GM10266 (cell line): ENCODE measurements around the gene DOLK.

ENCODE experiments used
- DNase-seq: peaks from one replicate; pipeline ENCODE4 v3.0.0; 2012; ENCODE audit errors: extremely low spot score
- TF ChIP-seq, protein P1 (sequence below): IDR thresholded peaks from 2 replicates; pipeline ENCODE4 v1.5.1; 2012; ENCODE audit warnings: mild to moderate bottlenecking, low read depth; ENCODE audit not compliant: control insufficient read depth, insufficient read depth; ENCODE audit errors: missing control alignments

DOLK gene

DNA sequence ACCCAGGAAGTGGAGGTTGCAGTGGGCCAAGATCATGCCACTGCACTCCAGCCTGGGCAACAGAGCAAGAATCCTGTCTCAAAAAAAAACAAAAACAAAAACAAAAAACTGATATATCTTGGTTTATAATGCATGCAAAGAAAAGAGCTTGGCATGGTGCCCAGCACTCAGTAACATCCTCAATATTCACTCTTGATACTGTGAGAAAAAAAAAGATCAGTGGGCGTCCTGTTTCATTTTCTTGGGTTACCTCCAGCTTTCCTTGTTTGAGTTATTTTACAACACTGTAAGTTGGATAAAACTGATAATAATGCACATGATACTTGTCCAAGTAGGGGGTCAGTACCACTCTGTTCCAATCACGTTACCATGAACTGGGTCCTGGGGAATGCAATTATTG lies 18.8 kb downstream of the DOLK start:
- no peak for DNase-seq
- TF ChIP-seq, protein P1, sequence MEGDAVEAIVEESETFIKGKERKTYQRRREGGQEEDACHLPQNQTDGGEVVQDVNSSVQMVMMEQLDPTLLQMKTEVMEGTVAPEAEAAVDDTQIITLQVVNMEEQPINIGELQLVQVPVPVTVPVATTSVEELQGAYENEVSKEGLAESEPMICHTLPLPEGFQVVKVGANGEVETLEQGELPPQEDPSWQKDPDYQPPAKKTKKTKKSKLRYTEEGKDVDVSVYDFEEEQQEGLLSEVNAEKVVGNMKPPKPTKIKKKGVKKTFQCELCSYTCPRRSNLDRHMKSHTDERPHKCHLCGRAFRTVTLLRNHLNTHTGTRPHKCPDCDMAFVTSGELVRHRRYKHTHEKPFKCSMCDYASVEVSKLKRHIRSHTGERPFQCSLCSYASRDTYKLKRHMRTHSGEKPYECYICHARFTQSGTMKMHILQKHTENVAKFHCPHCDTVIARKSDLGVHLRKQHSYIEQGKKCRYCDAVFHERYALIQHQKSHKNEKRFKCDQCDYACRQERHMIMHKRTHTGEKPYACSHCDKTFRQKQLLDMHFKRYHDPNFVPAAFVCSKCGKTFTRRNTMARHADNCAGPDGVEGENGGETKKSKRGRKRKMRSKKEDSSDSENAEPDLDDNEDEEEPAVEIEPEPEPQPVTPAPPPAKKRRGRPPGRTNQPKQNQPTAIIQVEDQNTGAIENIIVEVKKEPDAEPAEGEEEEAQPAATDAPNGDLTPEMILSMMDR = no peak

DNA sequence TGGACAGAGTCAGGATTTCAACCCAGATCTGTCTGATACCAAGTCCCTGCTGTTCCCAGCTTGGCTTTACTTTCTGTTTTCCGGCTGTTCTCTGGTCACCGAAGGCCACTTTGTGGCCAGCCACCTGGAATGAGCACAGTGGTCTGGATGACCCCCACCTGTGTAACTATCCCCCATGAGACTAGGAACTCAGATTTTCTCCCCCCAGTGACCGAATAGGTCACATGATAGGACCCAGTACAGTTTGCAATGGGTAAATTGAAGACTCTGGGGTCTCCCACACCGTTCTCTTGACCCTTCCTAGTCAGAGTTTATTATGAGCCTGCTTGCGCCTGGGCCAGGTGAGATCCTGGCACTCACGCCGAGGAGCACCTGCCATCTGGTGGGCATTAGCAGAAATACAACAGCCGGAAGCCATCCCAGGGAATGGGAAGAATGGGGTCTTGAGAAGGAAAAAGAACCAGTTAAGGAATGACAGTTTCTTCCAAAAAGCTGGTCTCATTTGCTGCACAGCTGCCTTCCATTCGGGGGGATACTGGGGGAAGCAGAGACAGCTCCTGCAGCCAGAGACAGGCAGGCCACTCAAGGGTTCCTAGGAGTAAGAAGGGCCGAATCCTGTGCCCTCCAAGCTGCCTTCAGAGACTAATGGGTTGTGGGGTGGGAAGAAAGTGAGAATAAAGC lies 19.5 kb downstream of the DOLK start:
- peak; percentile 76 for DNase-seq
- TF ChIP-seq, protein P1 = peak; percentile 91

DNA sequence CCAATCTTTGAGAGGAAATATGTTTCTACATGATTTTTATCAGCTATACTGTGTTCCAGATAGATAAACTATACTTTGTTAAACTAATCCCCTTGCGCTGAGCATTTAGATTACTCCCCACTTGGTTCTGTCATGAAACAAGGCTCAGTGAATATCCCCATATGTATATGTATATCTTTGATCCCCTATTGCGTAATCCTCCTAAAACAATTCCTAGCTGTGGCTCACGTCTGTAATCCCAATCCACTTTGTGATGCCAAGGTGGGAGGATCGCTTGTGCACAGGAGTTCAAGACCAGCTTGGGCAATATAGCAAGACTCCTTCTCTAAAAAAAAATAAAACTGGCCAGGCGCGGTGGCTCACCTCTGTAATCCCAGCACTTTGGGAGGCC lies 23.9 kb downstream of the DOLK start:
- TF ChIP-seq, protein P1 = no peak
- no peak for DNase-seq

DNA sequence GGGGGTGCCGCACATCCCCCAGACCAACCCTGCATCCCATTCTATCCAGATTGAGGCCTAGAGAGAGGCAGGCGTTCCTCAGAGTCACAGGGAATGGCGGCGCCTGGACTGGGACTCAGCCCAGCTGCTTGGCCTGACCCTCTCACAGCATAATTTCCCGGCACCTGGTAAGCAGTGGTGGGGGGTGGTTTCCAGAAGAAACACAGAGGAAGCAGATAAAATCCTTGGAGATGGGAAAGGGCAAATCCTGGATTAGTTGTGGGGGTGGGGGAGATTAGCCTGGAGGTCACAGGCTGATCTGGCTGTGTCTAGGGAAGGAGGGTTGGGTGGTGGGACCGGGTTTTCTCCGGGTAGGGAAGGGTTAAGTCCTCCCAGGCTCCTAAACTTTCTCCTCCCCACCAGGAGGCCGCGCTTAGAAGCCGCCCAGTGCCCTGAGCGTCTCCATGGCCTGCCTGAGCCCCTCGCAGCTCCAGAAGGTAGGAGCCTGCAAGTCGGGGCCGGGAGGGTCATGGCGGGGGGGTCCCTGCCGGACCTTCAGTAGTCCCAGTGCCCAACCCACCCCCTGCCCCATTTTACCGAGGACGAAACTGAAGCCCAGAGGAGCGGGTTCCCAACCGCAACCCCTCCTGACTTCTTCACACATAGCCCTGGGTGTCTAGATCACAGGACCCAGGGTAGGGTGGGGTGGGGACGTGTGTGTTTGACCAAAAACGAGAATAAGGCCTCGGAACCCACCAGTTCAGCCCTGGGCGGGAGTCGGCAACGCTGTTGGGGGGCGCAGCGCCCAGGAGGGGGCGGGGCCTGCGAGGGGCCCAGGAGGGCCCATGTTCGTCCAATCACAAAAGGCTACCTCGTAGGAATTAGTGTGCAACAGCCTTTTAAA lies 25.3 kb downstream of the DOLK start:
- TF ChIP-seq, protein P1 = no peak
- DNase-seq = no peak

DNA sequence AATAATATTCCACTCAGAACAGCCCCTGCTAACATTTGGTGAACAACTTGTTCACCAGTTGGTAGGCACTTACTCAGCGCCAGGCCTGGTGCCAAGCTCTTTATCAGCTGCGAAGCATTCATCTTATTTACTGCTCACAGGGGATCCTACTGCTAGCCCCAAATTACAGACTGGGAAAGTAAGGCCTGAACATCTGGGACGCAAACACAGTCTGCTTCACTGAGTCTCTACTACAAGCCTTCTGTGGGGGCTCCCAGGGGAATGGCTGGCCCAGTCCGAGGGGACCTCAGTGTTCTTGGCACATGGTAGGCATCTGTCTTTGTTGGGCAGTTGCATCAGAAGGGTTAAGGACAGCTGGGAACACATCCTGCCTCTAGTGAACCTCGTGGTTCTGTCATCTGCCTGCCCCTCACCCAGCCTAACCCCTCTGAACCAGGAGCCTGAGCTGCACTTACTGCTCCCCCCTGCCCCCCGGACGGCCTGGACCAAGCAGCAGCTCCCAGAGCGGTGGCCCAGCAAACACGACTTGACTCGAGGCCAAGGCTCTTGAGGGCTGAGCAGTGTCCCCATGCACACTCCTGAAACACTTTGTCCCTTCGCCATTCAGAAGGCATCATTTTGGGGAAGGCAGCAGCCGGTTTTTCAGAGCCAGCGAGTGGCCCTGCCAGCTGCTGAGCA lies 26.9 kb downstream of the DOLK start, which contains the start of gene PHYHD1:
TSS of gene PHYHD1 (plus strand) at position 602 of the 678 bp plus-strand sequence. CDS start 1,342 bp downstream, outside the sequence.
- no peak for DNase-seq
- TF ChIP-seq, protein P1 = no peak

DNA sequence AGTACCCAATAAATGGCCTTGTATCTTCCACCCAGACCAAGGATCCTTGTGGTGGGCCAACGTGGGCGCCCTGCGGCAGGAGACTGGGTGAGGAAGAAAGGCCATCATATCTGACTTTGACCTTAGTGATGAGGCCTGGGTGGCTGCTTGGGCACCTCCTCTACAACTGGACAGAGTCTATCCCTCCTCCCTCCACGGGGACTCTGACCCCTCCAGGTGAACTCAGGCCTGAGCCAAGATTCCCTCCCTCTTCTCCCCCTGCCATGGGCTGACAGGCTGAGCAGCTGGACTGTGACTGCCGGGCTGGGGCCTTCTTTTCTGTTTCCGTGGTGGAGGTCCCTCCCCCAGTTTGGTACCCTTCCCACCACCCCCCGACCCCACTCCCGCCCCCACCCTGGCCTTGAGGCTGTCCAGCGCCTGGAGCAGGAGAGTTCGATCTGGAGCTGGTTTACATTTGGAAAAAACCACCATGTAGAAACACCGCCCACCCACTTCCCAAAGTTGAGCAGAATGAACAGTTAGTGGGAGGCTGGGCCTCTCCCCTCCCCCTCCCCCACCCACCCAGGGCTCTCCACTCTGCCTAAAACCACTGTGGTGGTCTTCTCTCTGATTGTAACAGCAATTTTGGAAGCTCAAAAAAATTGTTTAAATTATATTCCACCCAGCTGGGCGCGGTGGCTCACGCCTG lies 27.9 kb downstream of the DOLK start:
- DNase-seq = no peak
- TF ChIP-seq, protein P1 = no peak
